NCI-H446 treated with DMSO at 0.1 percent for 48 hours (cell line): Measurements from ENCODE around the gene MN1.

Source experiments
- DNase-seq: peaks from one replicate; lab custom pipeline; 2025; lab: John Stamatoyannopoulos, UW

The MN1 gene

DNA sequence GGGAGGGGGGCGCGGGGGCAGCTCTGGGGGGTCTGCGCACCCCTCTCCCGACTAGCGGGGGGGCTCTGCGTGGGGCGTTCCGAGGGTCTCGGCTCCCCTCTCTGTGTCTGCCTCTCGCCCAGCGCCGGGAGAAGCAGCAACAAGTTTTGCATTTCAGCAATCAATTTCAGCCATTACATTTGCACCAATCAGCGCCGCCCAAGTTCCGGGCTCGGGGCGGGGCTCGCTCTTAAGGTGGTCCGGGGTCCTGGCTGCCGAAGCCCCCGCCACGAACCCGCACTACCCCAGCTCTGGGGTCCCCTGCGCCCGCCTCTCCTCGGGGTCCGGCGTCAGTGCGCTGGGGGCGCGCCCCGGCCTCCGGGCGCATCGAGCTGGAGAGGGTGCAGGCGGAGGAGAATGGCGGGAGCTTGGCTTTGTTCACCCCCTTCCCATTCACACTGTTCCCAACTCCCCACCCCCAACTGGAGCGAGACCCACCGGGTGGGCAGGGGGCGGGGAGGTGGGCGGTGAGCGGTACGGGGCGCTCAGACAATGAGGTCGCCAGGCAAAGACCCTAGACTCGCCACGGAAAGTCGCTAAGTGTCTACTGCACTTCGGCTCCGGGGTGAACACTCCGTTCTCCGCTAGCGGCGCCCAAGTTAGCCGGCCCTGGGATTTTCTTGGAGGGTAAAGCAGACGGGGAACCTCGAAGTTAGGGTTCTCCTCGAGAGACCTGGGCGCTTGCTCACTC lies at the start of gene MN1:
MN1 (minus strand) TSS at position 141 of the 730 bp plus-strand sequence. CDS start 1,213 bp downstream, outside the sequence.
- DNase-seq: peak; percentile 5

DNA sequence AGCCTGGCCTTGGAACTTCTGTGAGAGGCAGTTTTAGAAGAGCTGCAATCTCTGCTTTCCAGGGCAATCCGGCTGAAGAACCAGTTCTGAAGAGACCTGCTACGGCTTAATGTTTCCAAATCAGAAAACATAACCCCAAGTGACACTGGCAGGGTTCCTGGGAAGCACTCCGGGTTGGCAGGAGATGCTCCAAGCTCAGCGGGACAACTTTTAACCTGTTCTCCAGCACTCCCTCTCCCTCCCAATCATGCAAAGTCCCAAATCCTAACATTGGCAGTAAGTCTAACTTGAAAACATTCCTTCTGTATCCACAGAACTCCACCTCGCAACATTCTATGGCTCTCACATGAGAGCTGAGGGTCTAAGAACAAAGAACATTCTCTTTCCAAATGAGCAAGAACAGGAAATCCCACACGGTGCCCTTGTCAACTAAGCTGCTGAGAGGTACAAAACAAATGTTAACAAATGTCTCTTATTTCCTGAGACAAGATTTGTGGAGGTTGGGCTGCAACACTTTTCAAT lies 48.5 kb upstream of the MN1 start:
- no peak for DNase-seq

DNA sequence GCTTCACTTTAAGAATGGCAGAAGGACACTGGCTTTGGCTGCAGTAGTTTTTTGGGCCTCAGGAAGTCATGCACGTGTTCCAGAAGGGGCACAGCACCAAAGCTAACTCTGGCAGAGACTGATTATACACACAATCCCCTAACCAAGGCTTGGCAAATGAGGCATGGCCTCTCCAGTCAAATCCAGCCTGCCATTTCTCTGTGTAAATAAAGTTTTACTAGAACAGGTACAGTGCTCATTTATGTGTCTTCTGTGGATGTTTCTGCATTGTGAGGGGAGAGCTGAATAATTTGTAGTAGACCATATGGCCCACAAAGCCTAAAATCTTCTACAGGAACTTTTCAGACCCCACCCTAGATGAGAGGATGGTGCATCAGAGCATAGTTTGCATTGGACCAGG lies 46.4 kb upstream of the MN1 start:
- DNase-seq: no peak

DNA sequence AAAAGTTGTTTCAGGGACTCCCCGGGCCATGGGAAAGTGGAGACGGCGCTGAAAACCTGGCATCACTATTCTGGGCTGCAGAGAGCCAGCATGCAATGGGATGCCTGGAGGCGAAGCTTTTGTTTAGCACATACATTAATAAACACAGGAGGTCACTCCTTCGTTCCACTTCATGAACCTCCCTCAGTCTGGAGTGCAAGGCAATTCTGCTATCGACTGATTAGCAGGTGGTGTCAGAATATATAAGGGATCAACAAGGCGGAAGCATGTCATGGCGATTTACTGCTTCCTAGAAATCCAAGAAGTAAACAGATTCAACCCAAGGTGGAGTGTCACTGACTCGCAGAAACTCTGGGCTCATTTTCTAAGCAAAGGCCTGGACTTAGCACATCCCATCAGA lies 45.4 kb upstream of the MN1 start:
- DNase-seq: no peak

DNA sequence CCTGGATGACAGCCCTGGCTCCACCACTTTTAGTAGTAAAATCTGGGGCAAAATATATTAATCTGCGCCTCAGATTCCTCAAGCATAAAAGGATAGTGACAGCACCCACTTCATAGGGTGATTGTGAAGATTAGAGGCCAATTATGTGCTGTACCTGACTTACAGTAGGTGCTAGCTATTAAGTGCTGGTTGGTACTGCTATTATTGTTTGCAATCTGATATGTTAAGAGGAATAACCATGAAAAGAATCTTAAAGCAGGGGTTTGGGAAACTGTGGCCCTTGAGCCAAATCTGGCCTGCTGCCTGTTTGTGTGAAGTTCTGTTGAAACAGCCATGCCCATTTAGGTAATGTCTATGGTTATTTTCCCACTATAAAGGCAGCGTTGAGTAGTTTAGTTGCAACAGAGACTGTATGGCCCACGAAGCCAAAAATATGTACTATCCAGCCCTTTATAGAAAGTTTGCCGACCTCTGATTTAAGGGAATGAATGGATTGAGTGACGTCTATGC lies 44.7 kb upstream of the MN1 start:
- DNase-seq: no peak

DNA sequence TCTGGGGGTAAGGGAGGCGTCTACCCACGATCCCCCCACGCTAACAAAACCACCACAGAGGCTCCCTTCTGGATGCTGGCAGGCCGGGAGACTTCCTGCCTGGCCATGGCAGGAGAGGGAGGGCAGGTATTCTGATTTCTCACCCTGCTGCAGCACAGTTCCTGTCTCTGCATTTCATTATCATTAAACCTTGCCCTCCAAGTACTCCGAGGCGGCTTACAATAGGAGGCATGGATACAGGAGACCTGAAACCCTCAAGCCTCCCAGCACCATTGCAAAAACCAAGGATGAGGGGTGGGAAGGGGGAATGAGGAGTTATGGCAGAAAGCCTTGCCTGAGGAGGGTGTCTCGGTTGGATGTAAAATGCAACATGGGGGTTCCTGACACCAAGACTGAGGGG lies 44.1 kb upstream of the MN1 start:
- no peak for DNase-seq

DNA sequence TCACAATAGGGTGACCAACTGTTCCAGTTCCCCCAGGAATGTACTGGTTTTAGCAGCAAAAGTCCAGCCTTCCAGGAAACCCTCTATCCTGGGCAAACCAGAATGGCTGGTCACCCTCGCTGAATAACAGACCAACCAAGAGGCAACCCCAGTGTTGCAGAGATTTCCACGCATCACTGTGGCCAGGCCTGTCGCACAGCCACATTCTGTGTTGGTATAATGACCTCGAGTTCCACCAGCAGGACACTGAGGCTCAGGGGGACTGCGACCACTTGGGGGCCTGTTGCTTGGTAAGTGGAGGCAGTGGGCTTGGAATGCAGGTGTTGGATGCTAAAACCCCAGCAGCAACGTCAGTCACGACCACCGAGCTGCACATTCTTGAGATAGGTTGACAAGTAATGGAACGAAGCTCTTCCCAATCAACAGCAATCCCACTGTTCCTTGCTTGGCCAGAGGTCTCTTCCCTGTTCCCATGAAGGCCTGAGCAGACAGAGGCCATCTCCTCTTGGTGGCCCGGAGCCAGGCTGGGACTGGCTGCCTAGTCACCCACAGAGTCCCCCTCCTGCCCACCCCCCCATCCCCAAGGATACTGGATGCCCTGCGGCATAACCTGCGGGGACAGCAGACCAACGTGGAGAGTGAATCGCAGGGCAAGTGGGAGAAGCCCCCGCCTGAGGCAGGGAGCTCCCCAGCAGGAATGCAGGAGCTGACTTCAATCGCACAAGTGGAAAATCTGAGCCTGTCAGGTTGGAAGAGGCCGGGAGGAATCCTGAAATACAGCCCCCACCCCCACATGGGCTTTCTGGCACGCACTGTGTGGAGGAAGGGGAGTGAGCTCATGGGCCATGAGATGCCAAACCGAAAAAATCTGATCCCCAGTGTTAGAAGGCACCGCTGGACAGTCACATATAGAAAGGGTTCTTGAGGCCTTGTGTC lies 43.4 kb upstream of the MN1 start:
- DNase-seq: no peak

DNA sequence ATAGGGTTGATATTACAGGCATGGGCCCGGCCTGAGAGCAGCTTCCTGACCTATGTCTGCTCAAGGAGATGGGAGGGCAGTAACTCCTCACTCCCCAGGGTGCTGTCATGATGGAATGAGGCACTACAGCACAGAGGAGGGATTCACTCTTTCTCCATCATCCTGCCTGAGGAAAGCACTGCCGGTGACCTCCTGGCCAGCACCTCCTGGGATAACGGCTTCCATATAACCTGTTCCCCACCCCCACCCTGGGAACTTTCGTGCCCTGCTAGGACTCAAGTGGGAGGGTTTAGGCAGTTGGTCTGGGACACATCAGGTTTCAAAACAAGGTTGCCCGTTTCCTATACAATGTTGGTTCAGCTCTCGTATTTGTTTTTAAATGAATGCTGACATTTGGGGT lies 42.7 kb upstream of the MN1 start:
- DNase-seq: no peak

DNA sequence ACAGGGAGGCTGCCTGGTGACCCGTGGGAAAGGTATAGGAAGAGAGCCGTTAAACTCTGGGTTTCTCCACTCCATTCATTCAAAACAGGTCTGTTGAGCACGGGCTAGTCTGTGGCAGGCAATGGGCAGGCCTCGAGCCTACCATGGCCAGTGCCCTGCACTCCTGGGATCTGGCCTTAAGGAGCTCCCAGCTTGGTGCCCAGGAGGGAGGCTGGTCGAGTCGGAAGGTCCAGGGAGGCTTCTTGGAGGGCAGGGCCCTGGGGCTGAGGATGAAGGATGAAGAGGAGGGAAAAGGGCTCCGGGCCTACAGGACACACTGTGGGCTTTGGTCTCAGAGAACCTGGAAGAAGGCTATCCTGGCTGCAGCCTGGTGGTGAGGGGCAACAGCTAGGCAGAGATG lies 41.9 kb upstream of the MN1 start:
- DNase-seq: no peak

DNA sequence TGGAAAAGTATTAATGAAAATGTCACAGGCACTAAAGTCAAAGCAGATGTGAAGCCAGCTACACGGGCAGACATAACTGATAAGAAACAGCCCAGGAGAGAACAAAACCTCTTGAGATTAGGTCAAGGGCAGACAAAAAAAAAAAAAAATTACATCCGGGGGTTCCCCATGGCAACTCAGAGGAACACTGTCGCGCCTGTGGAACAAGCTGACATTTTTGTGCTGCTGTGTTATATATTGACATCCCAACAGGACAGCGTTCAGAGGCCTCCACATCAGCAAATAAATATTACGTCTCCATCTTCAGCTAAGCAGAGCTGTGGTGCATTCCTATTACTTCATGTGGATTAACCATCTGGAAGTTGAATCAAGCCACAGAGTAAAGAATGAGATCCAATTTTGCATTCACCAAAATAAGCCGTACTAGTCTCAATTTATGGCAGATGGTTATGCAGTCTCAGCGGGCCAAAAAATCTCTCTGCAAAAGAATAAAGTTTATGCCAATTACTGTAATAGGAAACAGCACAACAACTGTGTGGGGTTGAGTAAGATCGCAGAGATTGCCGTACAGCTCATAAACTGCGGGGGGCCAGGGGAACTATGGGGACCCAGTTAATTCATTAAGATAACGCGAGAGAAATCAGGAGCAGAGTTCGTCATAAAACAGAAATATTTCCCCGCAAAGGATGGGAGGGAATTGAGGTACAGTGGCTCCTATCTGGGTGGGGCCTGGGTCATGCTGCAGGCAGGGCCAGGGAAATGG lies 41.3 kb upstream of the MN1 start:
- peak; percentile 92 for DNase-seq

DNA sequence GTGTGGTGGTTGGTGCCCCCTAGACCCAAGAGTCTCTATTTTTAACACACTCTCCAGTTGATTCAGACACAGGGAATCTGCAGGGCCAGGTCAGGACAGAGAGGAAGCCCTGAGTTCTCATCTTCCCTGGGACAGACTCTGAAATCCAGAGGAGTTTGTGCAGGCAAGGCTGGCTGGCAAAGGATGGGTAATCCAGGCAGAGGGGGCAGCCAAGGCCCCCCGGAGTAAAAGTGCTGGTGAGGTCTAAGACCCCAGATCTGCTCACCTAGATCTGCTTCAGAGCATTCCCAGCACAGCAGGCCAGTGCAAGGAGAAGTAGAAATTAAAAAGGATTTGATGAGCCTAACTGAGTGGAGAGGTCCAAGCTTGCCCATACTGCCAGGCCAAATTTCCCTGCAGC lies 40.6 kb upstream of the MN1 start:
- no peak for DNase-seq

DNA sequence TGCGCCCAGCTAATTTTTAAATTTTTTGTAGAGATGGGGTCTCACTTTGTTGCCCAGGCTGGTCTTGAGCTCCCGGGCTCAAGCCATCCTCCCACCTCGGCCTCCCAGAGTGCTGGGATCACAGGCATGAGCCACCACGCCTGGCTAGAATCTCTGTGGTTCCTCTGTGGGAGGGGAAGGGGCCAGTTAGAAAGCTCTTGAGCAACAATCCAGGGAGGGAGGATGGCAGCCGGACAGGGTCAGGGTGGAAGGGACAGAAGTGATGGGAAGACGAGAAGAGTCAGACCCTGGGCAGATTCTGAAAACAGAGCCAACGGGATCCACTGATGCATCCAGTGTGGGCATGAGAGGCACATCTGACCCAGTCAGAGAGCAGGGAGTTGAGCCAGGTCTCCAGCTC lies 38.9 kb upstream of the MN1 start:
- no peak for DNase-seq

DNA sequence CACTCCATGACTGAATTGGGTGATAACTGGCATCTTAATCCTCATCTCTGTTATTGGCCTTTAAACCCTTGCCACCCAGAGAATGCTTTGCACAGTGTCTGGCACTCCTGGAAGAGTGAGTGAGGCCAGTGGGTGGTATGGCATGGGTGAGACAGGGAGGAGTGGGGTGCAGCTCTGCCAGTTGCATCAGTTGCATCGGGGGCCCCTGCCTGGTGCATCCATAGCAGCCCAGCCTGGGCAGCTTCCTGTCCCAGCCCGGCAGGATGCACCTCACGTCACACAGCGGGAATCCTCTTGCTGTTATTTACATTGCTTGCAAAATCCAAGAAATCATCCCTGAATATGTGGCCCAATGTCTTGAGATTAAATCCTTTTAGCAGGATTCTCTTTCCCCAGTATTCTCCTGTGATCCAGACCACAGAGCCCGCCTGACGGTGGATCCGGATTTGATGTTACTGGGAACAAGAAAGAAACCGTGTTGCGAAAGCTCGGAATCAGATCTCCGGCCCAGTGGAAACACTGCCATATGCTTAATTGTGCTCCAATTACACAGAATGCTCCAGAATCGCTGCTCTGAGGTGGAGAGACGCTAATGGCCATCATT lies 37.6 kb upstream of the MN1 start:
- no peak for DNase-seq

DNA sequence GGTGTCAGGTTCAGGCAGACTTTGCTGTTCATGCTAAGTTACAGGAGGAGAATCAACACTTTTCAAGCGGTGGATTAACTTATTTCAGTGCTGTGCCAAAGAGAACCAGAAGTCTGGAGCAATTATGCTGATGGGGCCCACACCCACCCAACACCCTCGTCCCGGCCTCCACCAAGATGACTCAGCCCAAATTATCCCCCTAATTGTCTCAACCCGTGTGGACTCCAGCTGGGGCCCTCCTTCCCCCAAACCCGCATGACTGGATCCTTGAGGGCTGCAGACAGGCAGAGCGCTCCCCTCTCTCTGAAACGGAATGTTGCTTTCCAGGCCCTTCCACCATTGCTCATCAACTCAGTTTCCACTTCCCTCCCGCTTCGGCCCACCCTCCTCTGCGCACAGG lies 34.6 kb upstream of the MN1 start:
- no peak for DNase-seq

DNA sequence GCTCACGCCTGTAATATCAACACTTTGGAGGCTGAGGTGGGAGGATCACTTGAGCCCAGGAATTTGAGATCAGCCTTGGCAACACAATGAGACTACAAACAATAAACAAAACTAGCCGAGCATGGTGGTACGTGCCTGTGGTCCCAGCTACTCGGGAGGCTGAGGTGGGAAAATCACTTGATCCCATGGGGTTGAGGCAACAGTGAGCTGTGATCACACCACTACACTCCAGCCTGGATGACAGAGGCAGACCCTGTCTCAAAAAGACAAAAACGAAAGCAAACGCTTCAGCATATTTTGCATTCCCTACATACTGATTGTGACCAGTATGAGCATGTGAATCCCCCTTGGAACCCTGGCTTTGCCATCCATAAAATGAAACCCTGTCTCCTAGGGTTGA lies 33.9 kb upstream of the MN1 start:
- no peak for DNase-seq

DNA sequence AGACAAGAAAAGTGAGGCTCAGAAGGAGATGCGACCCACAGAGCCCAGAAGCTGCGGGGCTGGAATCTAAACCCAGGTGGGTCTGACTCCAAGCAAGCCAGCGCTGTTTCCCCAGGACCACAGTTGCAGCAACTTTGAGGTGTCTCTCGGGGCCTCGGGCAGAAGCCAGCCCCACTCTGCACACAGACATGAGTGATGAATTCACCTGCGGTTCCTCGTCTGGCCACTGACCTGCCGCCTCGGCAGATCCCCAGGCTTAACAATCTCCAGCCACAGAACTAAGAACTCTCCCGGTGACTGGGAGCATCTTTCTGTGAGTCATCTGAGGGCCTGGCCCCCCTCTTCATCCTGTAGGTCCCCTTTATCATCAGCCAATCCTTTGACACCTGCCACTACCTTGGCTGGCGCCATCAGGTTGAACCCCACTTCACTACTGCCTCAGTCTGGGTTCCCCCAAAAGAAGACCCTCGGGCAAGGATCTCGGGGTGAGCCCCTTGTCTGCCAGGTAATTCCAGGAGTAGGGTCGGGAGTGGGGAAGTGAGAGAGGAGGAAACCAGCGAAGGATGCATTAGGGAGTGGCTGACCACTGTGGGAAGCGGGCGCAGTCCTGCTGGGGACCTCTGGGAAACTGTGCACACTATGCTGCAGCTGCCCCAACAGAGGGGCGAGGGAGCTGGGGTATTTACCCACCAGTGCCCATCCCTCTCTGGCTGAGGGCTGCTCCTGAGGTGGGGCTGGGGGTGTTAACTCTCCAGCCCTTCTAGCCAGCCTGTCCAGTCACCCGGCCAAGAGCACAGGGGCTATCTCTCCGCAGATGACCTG lies 33.0 kb upstream of the MN1 start:
- no peak for DNase-seq

DNA sequence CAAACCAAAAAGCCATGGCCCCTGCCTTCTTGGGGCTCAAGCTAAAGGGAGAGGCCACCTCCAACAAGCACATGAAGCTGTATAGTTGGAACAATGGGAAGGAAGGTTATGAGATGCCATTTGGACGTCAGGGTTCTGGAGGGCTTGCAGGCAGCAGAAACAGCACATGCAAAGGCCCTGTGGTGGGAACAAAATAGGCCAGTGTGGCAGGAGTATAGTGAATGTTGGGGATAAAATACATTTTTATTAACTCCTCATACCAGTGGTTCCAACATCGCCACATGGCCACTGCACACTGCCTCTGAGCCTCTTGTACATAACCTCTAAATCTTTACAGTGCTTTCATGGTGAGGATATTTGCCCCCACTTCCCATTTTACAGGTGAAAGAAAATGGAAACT lies 32.2 kb upstream of the MN1 start:
- no peak for DNase-seq

DNA sequence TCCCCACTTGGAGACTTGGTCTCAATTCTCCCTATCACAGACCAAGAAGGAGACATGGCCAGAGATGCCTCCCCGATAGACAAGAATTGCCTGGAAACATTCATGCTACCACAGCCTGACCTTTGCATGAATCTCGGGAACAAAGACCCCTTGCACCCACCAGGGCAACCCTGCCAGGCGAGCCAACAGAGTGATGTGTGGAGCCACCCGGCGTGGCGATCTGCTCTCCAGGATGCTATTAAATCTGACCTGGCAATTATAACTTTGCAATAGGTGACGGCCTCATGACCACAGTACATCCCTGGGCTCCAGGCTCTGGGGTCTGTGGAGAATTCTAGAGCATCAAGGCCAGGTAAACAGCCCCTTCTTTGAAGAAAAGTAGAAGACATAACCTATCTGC lies 31.1 kb upstream of the MN1 start:
- no peak for DNase-seq

DNA sequence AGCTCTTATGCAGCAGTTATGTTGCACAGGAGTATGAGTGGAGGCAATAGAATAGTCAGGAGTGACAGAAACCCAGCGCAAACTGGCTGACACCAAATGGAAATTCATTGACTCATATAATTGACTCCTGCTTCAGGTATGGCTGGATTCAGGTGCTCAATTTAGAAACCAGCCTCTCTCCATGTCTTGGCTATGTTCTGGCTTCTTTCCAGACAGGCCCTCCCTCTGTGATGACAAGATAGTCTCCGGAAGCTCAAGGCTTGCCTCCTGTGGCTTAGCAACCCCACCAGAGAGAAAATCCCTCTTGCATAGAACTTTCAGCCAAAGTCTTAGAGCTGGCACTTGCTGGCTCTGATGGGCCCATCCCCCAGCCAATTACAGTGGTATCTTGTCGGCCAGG lies 28.1 kb upstream of the MN1 start:
- no peak for DNase-seq

DNA sequence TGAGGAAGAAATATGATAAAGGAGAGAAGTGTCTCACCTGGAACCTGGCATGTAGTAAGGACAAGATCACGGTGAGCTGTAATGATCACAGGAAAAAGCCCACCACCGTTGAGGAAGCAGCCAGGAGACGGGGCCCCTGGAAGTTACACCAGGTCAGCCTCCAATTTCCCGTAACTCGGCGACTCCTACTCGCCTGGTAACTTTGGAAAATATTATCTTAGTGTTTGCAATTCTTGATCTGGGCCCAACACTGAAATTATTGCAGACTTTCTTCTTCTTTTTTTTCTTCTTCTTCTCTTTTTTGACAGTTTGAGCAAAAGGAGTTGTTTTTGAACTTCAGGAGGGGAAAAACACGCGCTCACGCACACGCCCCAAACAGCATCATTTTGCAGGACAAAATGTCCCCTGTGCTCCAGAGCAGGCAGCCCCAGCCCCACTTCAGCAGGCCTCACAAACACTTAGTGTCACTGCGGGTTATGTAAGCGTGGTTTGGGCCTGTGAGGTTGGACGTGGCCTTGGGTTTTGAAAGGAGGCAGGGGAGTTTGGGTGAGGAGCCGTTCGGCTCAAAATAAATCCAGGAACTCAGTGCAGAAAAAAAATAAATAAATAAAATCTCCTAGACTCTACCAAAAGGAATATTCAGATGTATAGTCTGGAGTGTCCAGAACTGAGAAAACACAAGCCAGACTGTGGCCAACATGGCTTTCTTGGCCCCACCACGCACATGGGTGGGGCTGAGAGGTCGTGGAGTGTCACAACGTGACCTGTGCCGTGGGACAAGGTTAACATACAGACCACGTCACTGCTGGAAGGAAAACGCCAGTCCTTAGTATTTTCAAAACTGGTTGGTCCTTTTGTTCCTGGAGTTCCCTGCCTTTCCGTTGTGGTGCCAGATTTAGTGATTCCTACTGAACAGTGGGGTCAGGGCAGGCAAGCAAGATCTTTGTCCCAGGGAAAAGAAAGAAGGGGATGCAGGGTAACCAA lies 26.3 kb upstream of the MN1 start:
- no peak for DNase-seq
